HG02623 (cell line): Measurements from ENCODE around the gene HCRT.
"Not testable (repeated sequence)": the region's sequence is repeated elsewhere in the genome, so short reads cannot be mapped to it uniquely, and the experiment has no call there.

ENCODE experiments used
- ATAC-seq: cut with Tn5 transposase; IDR thresholded peaks from one replicate; pipeline ENCODE4 v1.9.1; 2021; ENCODE audit warnings: moderate library complexity; ENCODE audit not compliant: unreplicated experiment

Gene HCRT

GRCh38 chr17:42141382-42141781 lies 43.9 kb downstream of the HCRT start:
- no peak for ATAC-seq

- ATAC-seq, result not testable (repeated sequence)
These were observed 44.6 kb downstream of the HCRT start for GRCh38 chr17:42140690-42141089.

GRCh38 chr17:42138749-42139492 lies 46.3 kb downstream of the HCRT start:
- no peak for ATAC-seq

- no peak for ATAC-seq
These were observed 48.6 kb downstream of the HCRT start for GRCh38 chr17:42136654-42137051.

- no peak for ATAC-seq
These were observed 49.3 kb downstream of the HCRT start for GRCh38 chr17:42135664-42136653.

- no peak for ATAC-seq
These were observed 50.1 kb downstream of the HCRT start for GRCh38 chr17:42135151-42135550.
